ENCODE results near the gene HSDL2. TPM values are rescaled to one million over a fixed set of nuclear protein-coding genes. Genes with fewer than 3 reads are reported as not detected.

The HSDL2 gene
- total and polyA plus RNA-seq, 3 donors from 2014 or later, result 23.0 to 36.0 (median 24.0) TPM

DNA sequence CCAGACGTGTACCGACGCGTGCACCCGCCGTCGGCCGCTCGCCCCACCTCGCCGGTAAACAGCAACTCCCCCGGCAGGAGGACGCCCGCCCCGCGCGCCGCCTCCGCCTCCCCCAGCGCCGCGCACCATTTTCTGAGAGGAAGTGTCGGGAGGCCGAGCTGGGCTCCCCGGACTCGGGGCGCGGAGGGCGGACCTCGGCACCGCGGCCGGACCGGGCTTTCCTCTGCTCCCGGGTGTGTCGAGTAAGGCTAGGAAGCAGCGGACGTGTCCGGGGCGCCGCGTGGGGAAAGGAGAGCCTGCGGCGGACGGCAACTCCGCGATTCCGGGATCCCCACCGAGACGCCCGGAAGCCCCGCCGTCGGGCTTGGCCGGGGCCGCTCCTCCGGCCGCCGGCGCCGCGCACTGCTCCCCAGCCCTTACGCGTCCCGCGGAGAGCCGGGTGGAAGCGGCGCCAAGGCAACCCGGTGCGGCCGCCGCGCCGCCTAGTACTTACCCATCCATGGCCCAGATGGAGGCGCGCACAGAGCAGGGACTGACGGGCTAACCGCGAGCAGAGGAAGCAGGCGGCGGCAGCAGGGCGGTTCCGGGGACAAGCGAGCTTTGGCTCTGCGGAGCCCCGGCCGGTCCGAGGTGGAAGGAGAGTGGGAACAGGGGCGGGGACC is 46.8 kb upstream of the HSDL2 start, which contains the start of gene PTBP3:
PTBP3 (minus strand) TSS at position 643 of the 662 bp plus-strand sequence. CDS start 35,754 bp downstream, outside the sequence.
- peak; percentile 38 for TF ChIP-seq POLR2A (IDR thresholded peaks at IDR 0.05)
- TF ChIP-seq, protein P1, sequence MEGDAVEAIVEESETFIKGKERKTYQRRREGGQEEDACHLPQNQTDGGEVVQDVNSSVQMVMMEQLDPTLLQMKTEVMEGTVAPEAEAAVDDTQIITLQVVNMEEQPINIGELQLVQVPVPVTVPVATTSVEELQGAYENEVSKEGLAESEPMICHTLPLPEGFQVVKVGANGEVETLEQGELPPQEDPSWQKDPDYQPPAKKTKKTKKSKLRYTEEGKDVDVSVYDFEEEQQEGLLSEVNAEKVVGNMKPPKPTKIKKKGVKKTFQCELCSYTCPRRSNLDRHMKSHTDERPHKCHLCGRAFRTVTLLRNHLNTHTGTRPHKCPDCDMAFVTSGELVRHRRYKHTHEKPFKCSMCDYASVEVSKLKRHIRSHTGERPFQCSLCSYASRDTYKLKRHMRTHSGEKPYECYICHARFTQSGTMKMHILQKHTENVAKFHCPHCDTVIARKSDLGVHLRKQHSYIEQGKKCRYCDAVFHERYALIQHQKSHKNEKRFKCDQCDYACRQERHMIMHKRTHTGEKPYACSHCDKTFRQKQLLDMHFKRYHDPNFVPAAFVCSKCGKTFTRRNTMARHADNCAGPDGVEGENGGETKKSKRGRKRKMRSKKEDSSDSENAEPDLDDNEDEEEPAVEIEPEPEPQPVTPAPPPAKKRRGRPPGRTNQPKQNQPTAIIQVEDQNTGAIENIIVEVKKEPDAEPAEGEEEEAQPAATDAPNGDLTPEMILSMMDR (IDR thresholded peaks at IDR 0.05), result peak in 1 of 3 experiments; percentile 24
- intact Hi-C loops (cut with DNase I; ENCODE audit: low total_unique reads), result loop anchor here (10.0 kb wide), 1 partner anchor 238 kb away; no protein-coding TSS in a partner anchor
- DNase-seq, result peak; percentile 82
- Histone ChIP-seq H3K4me3 (peak within 1 kb of the TSS; percentile 95 to 100), H3K36me3 (ENCODE audit: low read depth, missing control alignments) (no peaks in the 10 kb centered on the region), H3K27me3 (no peaks in the 10 kb centered on the region), H3K9me3 (no peaks in the 10 kb centered on the region), H3K27ac (peak within 1 kb of the TSS; percentile 99 to 100), H3K4me1 (peaks cover 8% of the 10 kb centered on the region)
- WGBS, 2 donors, result 0% methylated on average over 33 to 47 of the region's 90 CpGs

DNA sequence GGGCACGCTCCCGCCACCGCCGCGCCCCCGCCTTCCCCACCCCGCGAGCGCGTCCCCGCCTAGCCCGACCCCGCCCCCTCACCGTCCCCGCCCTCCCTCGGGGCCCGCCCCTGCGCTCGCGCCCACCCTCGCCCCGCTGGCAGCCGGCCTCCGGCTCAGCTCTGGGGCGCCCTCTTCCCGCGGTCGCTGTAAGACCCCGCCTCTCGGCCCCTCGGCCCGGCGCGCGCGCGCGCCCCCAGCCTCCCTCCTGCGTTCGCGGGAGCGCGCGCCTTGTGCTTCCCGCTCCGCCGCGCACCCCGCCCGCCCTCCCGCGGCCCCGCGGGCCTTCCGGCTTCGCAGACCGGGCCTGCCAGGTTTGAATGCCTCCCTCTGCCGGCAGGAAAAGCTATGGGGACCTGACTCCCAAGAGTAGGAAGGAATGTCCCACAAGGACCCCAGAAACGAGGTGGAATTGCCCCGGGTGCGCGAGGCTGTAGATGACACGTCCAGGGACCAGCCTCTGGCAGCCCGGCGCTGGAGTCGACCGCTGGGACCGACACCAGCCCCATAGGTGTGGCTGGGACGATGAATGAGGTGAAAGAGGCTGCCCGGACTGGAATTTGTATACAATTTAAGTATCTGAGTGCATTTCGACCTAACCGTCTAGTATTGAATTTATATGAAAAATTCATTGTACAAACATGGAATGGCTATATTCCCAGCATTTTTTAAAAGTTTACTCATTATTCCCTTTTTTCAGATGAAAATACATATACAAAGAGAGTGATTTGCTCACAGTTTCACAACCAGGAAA is 46.1 kb upstream of the HSDL2 start:
- no peaks in the 10 kb centered on the region for H3K36me3 ChIP-seq (ENCODE audit: low read depth, missing control alignments)
- intact Hi-C loops (cut with DNase I; ENCODE audit: low total_unique reads), result loop anchor here (10.0 kb wide), 1 partner anchor 239 kb away; no protein-coding TSS in a partner anchor
- peak overlapping the region; percentile 95 to 100 for H3K4me3 ChIP-seq
- peaks cover 8% of the 10 kb centered on the region for H3K4me1 ChIP-seq
- H3K9me3 ChIP-seq, result no peaks in the 10 kb centered on the region
- peak overlapping the region; percentile 99 to 100 for H3K27ac ChIP-seq
- TF ChIP-seq, protein P1 (IDR thresholded peaks at IDR 0.05), result peak; percentile 40 to 56 (median 56)
- no peak for TF ChIP-seq POLR2A (IDR thresholded peaks at IDR 0.05)
- no peaks in the 10 kb centered on the region for H3K27me3 ChIP-seq
- peak; percentile 95 for DNase-seq
- WGBS, 2 donors, result 0 to 1% methylated on average over 13 to 26 of the region's 72 CpGs

DNA sequence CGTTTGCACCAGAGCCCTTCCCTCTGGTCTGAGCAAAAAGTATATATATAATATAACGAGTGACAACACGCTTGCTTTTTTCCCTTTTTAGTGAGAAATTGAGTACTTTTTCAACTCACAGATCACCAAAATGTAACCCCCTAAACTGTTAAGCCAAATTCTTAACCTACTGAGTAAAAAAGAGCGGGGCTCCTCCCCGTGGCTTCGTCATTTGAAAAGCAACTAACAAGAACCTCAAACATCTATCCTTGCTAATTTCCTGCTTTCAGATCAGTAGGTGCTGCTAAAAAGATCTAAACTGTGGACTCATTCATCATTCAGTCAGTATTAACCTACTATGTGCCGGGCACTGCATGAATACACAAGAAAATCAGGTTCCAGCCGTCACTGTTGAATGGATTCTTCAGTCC is 45.5 kb upstream of the HSDL2 start:
- H3K4me3 ChIP-seq, result peak overlapping the region; percentile 67 to 100
- intact Hi-C loops (cut with DNase I; ENCODE audit: low total_unique reads), result loop anchor here (10.0 kb wide), 1 partner anchor 240 kb away; no protein-coding TSS in a partner anchor
- WGBS, 2 donors, result 11% methylated on average over 8 of the region's 8 CpGs
- no peaks in the 10 kb centered on the region for H3K36me3 ChIP-seq (ENCODE audit: low read depth, missing control alignments)
- DNase-seq, result peak; percentile 59
- peaks cover 8% of the 10 kb centered on the region for H3K4me1 ChIP-seq
- H3K9me3 ChIP-seq, result no peaks in the 10 kb centered on the region
- H3K27ac ChIP-seq, result peak overlapping the region; percentile 90 to 100
- no peaks in the 10 kb centered on the region for H3K27me3 ChIP-seq
- no peak for TF ChIP-seq POLR2A (IDR thresholded peaks at IDR 0.05)
- TF ChIP-seq, protein P1 (IDR thresholded peaks at IDR 0.05), result no peak

DNA sequence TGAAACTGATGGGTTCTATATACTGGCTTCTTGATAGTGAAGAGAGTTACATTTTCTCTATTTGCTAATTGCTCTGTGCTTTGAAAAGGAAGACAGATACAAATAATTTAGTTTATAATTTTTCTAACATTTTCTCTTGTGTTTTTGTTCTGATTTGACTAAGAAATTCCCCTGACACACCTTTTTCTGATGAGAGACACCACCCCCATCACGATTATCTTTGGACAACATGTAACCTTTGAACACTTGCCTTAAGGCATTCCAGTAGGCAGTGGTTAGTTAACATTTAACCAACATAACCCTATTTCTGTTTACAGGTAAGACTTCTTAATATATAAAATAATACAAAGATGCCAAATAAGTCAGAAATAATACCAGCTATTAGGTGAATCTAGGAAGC is 42.4 kb upstream of the HSDL2 start:
- H3K36me3 ChIP-seq (ENCODE audit: low read depth, missing control alignments), result no peaks in the 10 kb centered on the region
- WGBS, 2 donors, result 45 to 58% methylated on average over 1 of the region's 1 CpG
- no peaks in the 10 kb centered on the region for H3K27me3 ChIP-seq
- no peak overlapping the region for H3K27ac ChIP-seq
- H3K4me3 ChIP-seq, result no peak overlapping the region
- TF ChIP-seq, protein P1 (IDR thresholded peaks at IDR 0.05), result no peak
- no peak for TF ChIP-seq POLR2A (IDR thresholded peaks at IDR 0.05)
- peaks cover 4% of the 10 kb centered on the region for H3K4me1 ChIP-seq
- no peaks in the 10 kb centered on the region for H3K9me3 ChIP-seq
- DNase-seq, result no peak
- intact Hi-C loops (cut with DNase I; ENCODE audit: low total_unique reads), result loop anchor here (10.0 kb wide), 1 partner anchor 243 kb away; no protein-coding TSS in a partner anchor

Measured in testis (tissue), 3 donors.